Heart right ventricle (tissue), 16 donors: ENCODE data around the gene KMT5B. TPM values are rescaled to one million over a fixed set of nuclear protein-coding genes. Genes with fewer than 3 reads are reported as not detected.

ENCODE experiments used
- ATAC-seq, 8 donors: fragments of 200-7000 bp; cut with Tn5 transposase; one replicate each; pipeline ENCODE4 v1.9.1; 2020; ENCODE audit warnings: mild to moderate bottlenecking in 8 of 8, moderate library complexity in 8 of 8, moderate number of reproducible peaks in 1 of 8
- DNase-seq, 2 donors: peaks; one replicate each; pipeline ENCODE4 v3.0.0-alpha.2; 2020
- H3K27ac ChIP-seq, 10 donors: fragments of 200-600 bp; sonication (generic) in 2 of 10; one replicate each; pipeline versions ENCODE4 v1.5.0 to v1.8.0; 2020 to 2022; ENCODE audit warnings: mild to moderate bottlenecking in 3 of 10
- H3K27me3 ChIP-seq, 7 donors: fragments of 200-600 bp; one replicate each; pipeline ENCODE4 v1.8.0; 2021 to 2022; ENCODE audit warnings: mild to moderate bottlenecking in 2 of 7
- H3K36me3 ChIP-seq, 9 donors: fragments of 200-600 bp; sonication (generic) in 1 of 9; one replicate each; pipeline versions ENCODE4 v1.5.0 to v1.8.0; 2020 to 2022; ENCODE audit warnings: mild to moderate bottlenecking in 2 of 9
- H3K4me1 ChIP-seq, 9 donors: fragments of 200-600 bp; sonication (generic) in 1 of 9; one replicate each; pipeline versions ENCODE4 v1.5.0 to v1.8.0; 2020 to 2022; ENCODE audit warnings: mild to moderate bottlenecking in 4 of 9
- H3K4me3 ChIP-seq, 10 donors: fragments of 200-600 bp; sonication (generic) in 2 of 10; one replicate each; pipeline versions ENCODE4 v1.5.0 to v1.8.0; 2020 to 2022; ENCODE audit warnings: mild to moderate bottlenecking in 7 of 10, moderate library complexity in 2 of 10
- H3K9me3 ChIP-seq, 11 donors: fragments of 200-600 bp in 10 of 11; sonication (generic) in 2 of 11; one replicate each; pipeline versions ENCODE4 v1.5.0 to v1.8.0; 2013 to 2022; ENCODE audit warnings: mild to moderate bottlenecking in 2 of 11, control low read depth in 1 of 11, moderate library complexity in 1 of 11
- CTCF ChIP-seq, 9 donors: fragments of 200-600 bp; sonication (generic) in 2 of 9; IDR thresholded peaks; one replicate each; pipeline versions ENCODE4 v1.5.0 to v1.8.0; 2021 to 2022; ENCODE audit warnings: antibody characterized with exemption in 9 of 9, mild to moderate bottlenecking in 5 of 9, moderate library complexity in 1 of 9
- WGBS, 2 donors: extraction: QIAGEN DNeasy Blood & Tissue Kit; methylation state at CpG; one replicate each; pipeline ENCODE4 v1.1.7; 2013; ENCODE audit warnings: inconsistent platforms in 1 of 2; 5-methylcytosine and 5-hydroxymethylcytosine counted together
- intact Hi-C, 10 donors: fragments of 100-400 bp; cut with DNase I; formaldehyde crosslinking; loops; one replicate each; pipeline versions ENCODE4 v1.11.1 to v1.14.2; 2022
- polyA plus RNA-seq, 2 donors: library from polyadenylated mRNA; stranded (reverse); fragments of 200-250 nt; gene quantifications; one replicate each; pipeline ENCODE4 v1.2.3, GENCODE V29; 2013
- total RNA-seq, 10 donors: library from RNA; stranded (reverse); fragmentation: NEBNext Ultra II Directional in 3 of 10; extraction: Animal tissue kit (Norgen Biotek cat#: 25700) in 3 of 10; gene quantifications; one replicate each; pipeline versions ENCODE4 v1.2.1 to v1.2.4, GENCODE V29; 2021 to 2023
- donor health status: Arrhythmogenic right ventricular cardiomyopathy.
- donor health status: ischemic (EF 13 %, LVEDD 7.1; RV severe dilation, severe dysfunction).
- donor health status: healthy with polysubstance abuse.
- donor health status: DM: no; HTN: yes; CAD: no.
- donor health status: DM: no; HTN: no; CAD: no.
- donor health status: ischemic (EF 25% LVEDD 6.9; RV normal size, moderate dysfunction).
- donor health status: ischemic (EF 25% LVEDD 5.7; RV mildly dilated, moderate dysfunction).
- donor health status: healthy.
- donor health status: DM: yes; HTN: yes; CAD: no.
- donor health status: Ischemic cardiomyopathy.
- donor health status: ischemic (EF 35%, LVEDD 5.7; RV mildly dilated, moderate dysfunction).
- donor health status: nonischemic (EF 11% LVEDD 7.7; RV severe dilation, severe dysfunction).
- donor health status: DM: yes; HTN: yes; CAD: no.
- donor health status: PGD.
- donor health status: ischemic (EF 29% LVEDD 5.4; RV normal size, mild dysfunction).
- donor health status: nonischemic (EF 23%, LVEDD 6.1; RV moderate dilation, normal function).

KMT5B gene
- total and polyA plus RNA-seq, 12 donors, result 10.5 to 37.1 (median 29.6) TPM

- intact Hi-C loops, result loop anchor here in 6 of 10 donors (10.0 kb wide), 5 partner anchors 130 to 200 kb away; partner anchors contain the start of genes UNC93B1 (in 2 of the 6), ALDH3B1 (in 1 of the 6), NDUFS8 (in 1 of the 6) and TCIRG1 (in 1 of the 6)
- WGBS, 2 donors, result 50 to 60% methylated on average over 6 of the region's 6 CpGs
- Histone ChIP-seq H3K27me3 (no peaks in the 10 kb centered on the region), H3K4me3 (no peak overlapping the region), H3K36me3 (no peaks in the 10 kb centered on the region), H3K9me3 (no peaks in the 10 kb centered on the region), H3K27ac (no peak overlapping the region), H3K4me1 (peaks cover 3 to 89% (median 77%) of the 10 kb centered on the region in 9 donors)
- no peak for ATAC-seq
- no peak for DNase-seq
- TF ChIP-seq CTCF (IDR thresholded peaks at IDR 0.05), result no peak
Measured at GRCh38 chr11:68204402-68204801, 8.7 kb downstream of the KMT5B start.

- 61 to 77% methylated on average over 2 of the region's 2 CpGs for WGBS, 2 donors
- ATAC-seq, result no peak
- H3K4me3 ChIP-seq, result no peak overlapping the region
- H3K4me1 ChIP-seq, result peaks cover 0 to 95% (median 62%) of the 10 kb centered on the region in 9 donors
- no peak overlapping the region for H3K27ac ChIP-seq
- intact Hi-C loops, result loop anchor here in 6 of 10 donors (10.0 kb wide), 5 partner anchors 127 to 197 kb away; partner anchors contain the start of genes UNC93B1 (in 2 of the 6), ALDH3B1 (in 1 of the 6), NDUFS8 (in 1 of the 6) and TCIRG1 (in 1 of the 6)
- no peak for TF ChIP-seq CTCF (IDR thresholded peaks at IDR 0.05)
- no peaks in the 10 kb centered on the region for H3K27me3 ChIP-seq
- no peaks in the 10 kb centered on the region for H3K36me3 ChIP-seq
- no peaks in the 10 kb centered on the region for H3K9me3 ChIP-seq
- DNase-seq, result no peak
Measured at GRCh38 chr11:68202165-68202564, 10.9 kb downstream of the KMT5B start.

- 77% methylated on average over 4 of the region's 4 CpGs for WGBS, 2 donors
- intact Hi-C loops, result loop anchor here in 6 of 10 donors (10.0 kb wide), 5 partner anchors 127 to 197 kb away; partner anchors contain the start of genes UNC93B1 (in 2 of the 6), ALDH3B1 (in 1 of the 6), NDUFS8 (in 1 of the 6) and TCIRG1 (in 1 of the 6)
Measured at GRCh38 chr11:68201492-68201891, 11.6 kb downstream of the KMT5B start.

GRCh38 chr11:68200639-68201038, 12.5 kb downstream of the KMT5B start:
- H3K27ac ChIP-seq, result no peak overlapping the region
- intact Hi-C loops, result loop anchor here in 6 of 10 donors (10.0 kb wide), 5 partner anchors 126 to 196 kb away; partner anchors contain the start of genes UNC93B1 (in 2 of the 6), ALDH3B1 (in 1 of the 6), NDUFS8 (in 1 of the 6) and TCIRG1 (in 1 of the 6)

More at GRCh38 chr11:68201492-68201891, 11.6 kb downstream of the KMT5B start:
- no peak overlapping the region for H3K4me3 ChIP-seq
- H3K9me3 ChIP-seq, result no peaks in the 10 kb centered on the region
- H3K27ac ChIP-seq, result no peak overlapping the region
- H3K36me3 ChIP-seq, result no peaks in the 10 kb centered on the region
- ATAC-seq, result no peak
- no peak for DNase-seq
- no peak for TF ChIP-seq CTCF (IDR thresholded peaks at IDR 0.05)
- H3K4me1 ChIP-seq, result peaks cover 0 to 95% (median 57%) of the 10 kb centered on the region in 9 donors
- H3K27me3 ChIP-seq, result no peaks in the 10 kb centered on the region

More at GRCh38 chr11:68200639-68201038, 12.5 kb downstream of the KMT5B start:
- Histone ChIP-seq H3K9me3 (no peaks in the 10 kb centered on the region), H3K36me3 (no peaks in the 10 kb centered on the region), H3K27me3 (no peaks in the 10 kb centered on the region), H3K4me1 (peaks cover 0 to 95% (median 53%) of the 10 kb centered on the region in 9 donors), H3K4me3 (no peak overlapping the region)
- WGBS, 2 donors, result 57 to 66% methylated on average over 3 of the region's 3 CpGs
- peak in 1 of 8 donors; percentile 62 for ATAC-seq
- DNase-seq, result no peak
- TF ChIP-seq CTCF (IDR thresholded peaks at IDR 0.05), result no peak
